Cerebellar cortex (tissue), 1 donor: ENCODE data around the gene ZNF837.
"Not testable (repeated sequence)": the region's sequence is repeated elsewhere in the genome, so short reads cannot be mapped to it uniquely, and the experiment has no call there.

Source experiments
- DNase-seq: peaks from one replicate; pipeline ENCODE4 v3.0.0-alpha.2; 2015; ENCODE audit warnings: low spot score

Gene ZNF837

DNA sequence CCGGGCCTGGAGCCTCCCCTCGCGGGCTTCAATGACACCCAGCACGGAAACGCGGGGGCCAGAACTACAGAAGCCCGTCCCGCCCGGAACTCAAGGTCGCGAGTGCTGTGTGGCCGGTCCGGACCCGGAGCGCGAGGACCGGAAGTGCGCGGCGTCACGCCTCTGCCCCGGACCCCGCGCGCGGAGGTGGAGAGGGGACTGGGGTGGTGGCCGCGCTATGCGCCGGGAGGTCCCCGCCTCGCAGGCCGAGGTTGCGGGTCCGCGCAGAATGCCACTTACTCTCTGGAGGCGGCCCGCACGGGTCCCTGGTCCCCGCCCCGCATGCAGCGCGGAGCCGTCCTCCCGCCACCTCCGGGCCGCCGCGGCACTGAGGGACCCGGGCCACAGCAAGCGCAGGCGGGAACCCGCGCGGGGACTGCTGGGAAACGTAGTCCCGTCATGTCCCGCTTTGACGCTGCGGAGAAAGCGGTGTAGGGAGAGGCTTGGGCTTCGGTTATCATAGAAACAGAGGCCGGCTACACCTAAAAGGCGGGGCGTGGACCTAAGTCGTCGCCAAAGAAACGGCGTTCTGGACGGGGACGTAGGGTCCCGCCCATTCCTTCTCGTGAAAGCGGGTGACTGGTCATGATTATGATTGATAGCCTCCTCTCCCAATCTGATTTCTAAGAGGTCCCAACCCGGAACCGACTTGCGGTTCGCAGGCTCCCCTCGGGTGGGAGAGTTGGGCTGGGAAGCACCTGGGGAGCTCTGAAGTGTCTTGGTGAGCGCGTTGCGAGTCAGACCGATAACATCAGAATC lies at the start of gene ZNF837:
Gene ZNF837, minus strand, starts transcription at position 369 of the 798 bp plus-strand sequence. CDS start 11,698 bp downstream, outside the sequence.
- DNase-seq, result peak; percentile 100

DNA sequence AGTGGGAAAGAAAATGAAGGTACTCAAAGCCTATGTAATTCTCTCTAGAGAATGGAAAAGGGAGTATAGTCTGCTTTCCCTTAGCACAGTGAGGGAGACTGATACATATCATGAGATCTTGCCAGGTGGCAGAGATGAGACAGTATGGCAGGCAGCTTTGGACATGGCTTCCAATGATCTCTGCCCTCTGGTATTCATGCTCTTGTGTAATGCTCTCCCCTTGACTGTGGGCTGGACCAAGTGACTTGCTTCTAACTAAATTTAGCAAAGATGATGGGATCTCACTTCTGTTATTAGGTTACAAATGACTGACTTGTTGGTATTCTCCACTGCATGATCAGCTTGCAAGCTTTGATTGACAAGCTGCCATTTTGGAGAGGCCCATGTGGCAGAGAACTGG lies 48.9 kb upstream of the ZNF837 start:
- DNase-seq, result no peak

- no peak for DNase-seq
These were observed 47.8 kb upstream of the ZNF837 start for GRCh38 chr19:58428617-58429016.

DNA sequence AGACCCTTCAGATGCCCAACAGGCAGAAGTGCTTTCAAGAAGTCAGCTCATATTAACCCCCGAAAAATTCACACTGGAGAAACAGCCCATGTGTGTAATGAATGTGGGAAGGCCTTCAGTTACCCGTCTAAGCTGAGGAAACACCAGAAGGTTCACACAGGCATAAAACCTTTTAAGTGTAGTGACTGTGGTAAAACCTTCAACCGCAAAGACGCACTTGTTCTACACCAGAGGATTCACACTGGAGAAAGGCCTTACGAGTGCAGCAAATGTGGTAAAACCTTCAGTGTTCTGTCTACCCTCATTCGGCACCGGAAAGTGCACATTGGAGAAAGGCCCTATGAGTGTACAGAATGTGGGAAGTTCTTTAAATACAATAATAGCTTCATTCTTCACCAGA lies 36.2 kb upstream of the ZNF837 start:
- no peak for DNase-seq

DNA sequence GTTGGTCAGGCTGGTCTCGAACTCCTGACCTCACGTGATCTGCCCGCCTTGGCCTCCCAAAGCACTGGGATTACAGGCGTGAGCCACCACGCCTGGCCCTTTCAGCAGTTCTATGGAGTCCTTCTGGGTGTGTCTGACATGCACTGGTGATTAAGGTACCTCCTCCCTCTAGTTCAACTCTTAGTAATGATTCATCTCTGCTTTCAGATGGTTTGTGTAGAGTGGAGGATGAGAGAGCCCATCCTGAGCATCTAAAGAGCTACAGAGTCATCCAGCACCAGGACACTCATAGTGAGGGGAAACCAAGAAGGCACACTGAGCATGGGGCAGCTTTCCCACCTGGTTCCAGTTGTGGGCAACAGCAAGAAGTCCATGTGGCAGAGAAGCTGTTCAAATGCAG lies 35.8 kb upstream of the ZNF837 start:
- DNase-seq, result no peak

DNA sequence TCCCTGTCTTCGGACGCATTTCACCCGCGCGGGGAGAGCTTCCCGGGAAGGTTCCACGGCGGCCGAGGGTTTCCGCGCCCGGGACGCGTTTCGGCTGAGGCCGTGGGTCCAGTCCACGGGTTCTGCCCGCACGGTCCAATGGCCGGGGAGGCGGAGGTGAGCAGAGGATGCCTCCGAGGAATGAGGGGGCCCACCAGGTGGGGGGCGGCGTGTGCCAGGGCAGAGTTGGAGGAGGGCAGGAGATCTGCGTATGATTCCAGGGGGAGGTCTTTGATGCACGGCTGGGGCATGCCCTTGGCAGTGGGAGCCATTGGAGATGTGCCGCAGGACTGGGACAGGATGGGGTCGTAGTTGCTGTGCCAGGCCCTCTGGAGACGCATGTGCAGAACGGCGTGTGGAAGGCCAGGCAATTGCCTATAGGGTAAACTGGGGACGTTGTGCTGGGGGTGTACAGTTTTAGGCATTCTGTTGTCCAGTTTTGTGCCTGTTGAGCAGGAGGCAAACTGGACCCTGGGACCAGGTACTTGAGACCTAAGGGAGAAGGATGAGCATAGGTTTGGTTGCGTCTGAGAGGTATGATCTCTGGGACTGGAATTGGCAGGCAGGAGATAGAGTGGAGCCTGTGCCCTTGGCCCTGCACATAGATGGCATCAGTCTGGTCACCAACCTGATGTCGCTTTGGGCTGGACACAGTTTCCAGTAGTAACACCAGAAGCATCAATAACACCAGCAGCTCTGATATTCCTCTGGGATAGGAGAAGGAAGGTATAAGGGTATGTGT lies 28.4 kb upstream of the ZNF837 start:
- DNase-seq, result peak; percentile 45

DNA sequence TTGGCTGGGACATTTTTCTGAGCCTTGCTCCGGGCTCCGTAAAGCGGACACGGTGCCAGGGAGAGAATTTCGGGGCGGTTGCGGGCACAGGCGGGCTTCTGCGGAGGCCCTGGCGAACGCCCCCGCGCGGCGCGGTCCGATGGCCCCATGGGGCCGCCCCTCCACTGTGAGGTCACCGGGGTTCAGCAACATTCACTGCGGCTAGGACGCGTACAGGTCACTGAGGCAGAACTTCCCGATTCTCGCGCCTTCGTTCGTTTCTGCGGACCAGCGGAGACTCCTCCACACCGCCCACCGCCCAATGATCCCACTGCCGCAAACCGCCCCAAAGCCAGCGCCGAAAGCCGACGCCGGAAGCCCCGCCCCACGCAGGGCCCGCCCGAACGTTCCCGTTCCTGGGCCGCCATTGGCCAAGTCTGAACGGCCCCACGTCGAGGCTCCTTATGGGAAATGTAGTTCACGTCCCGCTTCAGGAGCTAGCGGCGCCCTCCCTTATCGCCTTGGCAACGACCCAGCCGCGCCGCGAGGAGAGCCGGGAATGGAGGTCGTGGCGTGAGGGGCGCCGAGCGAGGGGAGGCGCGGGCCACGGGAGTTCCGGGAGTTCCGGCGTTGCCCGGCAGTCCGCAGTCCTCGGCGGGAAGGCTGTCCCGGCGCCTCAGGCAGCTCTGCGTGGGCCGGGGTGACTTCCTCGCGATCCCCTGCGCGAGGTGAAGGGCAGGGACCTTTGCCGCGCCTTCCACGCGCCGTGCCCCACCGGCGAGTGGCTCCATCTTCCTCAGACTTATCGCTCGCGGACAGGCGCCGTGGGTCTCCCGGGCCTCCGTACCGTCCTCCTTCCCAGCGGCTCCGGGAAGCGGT lies 27.6 kb upstream of the ZNF837 start, which contains the start of gene ZNF584:
Gene ZNF584, plus strand, starts transcription at position 498 of the 858 bp plus-strand sequence. CDS start 499 bp downstream, outside the sequence.
- DNase-seq, result peak; percentile 98

- peak; percentile 22 for DNase-seq
These were observed 26.9 kb upstream of the ZNF837 start for GRCh38 chr19:58407658-58408151.

DNA sequence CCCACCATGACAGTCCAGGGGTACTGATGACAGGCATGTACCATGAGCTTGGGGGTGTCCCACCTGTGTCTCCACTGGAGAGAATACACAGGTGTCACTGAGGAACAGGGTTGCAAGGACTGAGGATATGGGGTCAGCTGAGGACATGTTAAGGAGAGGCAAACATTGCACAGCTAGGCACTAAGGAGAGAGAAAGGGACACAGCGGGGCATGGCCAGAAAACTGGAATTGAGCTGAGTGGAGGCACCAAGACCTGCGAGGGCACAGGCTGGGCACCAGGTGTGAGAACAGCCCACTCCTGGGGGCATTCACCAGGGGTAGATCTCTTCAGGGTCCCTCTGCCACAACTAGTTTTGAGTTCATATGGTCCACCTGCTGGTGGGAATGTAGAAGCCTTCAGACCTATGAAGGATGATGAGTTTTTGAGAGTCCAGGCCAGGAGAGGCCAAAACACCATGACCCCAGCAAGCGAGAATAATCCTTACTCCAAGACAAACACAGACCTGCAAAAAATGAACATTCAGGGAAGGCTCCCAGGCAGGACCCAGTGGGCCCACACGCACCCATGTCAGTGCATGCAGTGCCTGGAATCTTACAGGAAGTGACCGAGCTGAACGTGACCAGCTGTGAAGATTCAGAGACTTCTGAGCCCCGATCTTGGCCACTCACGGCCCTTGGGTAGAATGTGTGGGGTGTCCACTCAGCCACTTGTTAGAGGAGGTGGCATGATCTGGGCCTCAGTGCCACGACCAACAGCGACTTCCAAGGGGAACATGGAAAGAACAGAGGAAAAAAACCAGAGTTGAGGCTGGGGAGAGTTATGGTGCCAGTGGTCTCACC lies 26.2 kb upstream of the ZNF837 start:
- DNase-seq, result peak; percentile 50

- DNase-seq, result not testable (repeated sequence)
These were observed 23.2 kb upstream of the ZNF837 start for GRCh38 chr19:58403920-58404478.

GRCh38 chr19:58401840-58402421 lies 21.1 kb upstream of the ZNF837 start:
- DNase-seq, result no peak

GRCh38 chr19:58400916-58401839 lies 20.3 kb upstream of the ZNF837 start:
- peak; percentile 99 for DNase-seq

DNA sequence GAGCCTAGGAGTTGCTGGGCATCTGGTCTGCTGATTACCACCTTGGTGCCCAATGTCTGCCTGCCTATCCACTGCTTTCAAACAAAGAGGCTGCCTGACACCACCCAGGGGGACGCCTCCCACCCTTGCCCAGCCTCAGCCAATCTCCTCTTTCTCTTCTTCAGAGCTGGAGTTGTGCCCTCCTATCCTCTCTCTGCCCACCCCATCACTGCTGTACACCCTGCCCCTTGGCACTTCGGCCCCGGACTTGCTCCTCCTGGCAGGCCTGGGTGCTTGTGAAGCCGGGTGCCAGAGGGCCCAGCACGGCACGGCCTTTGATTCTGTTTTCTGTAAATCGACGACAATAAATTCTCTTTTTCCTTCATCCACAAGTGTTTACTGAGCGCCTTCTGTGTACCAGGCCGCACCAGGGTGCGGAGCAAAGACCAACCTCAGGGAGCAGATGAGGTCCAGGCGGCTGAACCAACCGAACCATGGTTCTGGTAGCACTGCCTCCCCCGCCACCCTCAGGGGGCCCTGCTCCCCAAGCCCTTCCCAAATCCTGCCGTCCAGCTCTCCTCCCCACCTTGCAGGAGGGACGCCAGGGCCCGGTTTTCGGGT lies 19.6 kb upstream of the ZNF837 start:
- DNase-seq, result peak; percentile 92

GRCh38 chr19:58399903-58400302 lies 19.1 kb upstream of the ZNF837 start:
- no peak for DNase-seq

DNA sequence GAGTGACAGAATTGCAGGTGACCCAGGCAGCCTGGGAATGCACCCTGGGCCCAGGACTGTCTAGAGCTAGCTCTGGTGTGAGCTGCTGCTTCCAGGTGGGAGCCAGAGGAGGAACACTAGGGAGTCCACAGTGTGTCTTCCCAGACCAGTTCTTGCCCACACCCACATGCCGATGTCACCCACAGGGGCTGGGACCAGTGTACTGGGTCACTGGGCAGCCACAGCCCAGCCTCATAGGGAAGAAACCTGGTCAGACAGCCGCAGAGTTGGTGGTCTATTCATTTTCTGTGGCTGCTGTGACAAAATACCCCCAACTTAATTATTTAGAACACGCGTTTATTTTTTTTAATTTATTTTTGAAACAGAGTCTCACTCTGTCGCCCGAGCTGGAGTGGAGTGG lies 17.7 kb upstream of the ZNF837 start:
- no peak for DNase-seq

GRCh38 chr19:58398087-58398486 lies 17.3 kb upstream of the ZNF837 start:
- DNase-seq, result no peak

DNA sequence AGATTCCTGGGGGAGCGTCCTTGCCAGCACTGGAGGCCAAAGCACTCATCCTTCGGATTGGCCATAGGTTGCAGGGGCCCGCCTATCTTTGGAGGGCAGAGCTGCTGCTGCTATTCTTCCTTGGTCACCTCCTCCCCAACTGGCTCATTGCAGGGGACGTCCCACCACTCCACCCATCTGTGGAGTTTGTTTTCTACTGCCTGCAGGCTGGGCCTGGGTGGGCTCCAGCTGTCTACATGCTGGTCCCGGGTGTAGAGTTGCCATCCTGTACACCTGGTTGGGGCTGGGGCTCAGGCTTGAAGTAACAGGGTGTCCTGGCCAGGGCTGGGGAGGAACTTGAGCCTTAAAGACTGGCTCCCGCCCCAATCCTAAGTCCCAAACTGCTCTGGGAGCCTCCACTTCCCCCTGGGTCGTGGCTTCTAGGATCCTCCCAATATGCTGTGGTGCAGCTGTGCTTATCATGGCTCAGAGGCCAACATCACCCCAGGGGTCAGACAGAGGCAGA lies 16.8 kb upstream of the ZNF837 start:
- DNase-seq, result peak; percentile 31
